ENCODE measurements around the gene CALML6.

The CALML6 gene

DNA sequence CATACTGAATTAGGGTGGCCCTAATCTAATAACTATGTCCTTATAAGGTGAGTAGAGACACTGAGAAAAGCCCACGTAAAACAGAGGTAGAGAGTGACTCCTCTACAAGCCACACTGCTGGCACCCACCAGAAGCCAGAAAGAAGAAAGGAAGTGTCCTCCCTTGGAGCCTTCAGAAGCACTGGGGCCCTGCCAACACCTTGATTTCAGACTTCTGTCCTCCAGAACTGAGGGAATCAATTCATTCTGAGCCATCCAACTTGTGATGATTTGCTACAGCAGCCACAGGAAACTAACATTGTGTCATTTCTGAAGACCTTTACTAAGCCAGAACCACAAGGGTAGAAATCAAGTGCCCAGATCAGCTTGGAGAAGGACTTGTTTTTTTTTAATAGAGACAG is 39.1 kb upstream of the CALML6 start:
- no peak overlapping the region for H3K4me3 ChIP-seq (ENCODE audit: low read depth, low read length)
- in situ Hi-C loops (cut with HindIII; ENCODE audit: low sequenced_read_pairs) = no loop called here
- TF ChIP-seq CTCF (IDR thresholded peaks at IDR 0.05; ENCODE audit: low read depth, low read length) = no peak
- DNase-seq (ENCODE audit: low read depth, low spot score) = no peak

- in situ Hi-C loops (cut with HindIII; ENCODE audit: low sequenced_read_pairs) = no loop called here
- H3K4me3 ChIP-seq (ENCODE audit: low read depth, low read length) = no peak overlapping the region
- DNase-seq (ENCODE audit: low read depth, low spot score) = no peak
- TF ChIP-seq CTCF (IDR thresholded peaks at IDR 0.05; ENCODE audit: low read depth, low read length) = no peak
Measured at GRCh38 chr1:1876335-1876930, 38.6 kb upstream of the CALML6 start.

DNA sequence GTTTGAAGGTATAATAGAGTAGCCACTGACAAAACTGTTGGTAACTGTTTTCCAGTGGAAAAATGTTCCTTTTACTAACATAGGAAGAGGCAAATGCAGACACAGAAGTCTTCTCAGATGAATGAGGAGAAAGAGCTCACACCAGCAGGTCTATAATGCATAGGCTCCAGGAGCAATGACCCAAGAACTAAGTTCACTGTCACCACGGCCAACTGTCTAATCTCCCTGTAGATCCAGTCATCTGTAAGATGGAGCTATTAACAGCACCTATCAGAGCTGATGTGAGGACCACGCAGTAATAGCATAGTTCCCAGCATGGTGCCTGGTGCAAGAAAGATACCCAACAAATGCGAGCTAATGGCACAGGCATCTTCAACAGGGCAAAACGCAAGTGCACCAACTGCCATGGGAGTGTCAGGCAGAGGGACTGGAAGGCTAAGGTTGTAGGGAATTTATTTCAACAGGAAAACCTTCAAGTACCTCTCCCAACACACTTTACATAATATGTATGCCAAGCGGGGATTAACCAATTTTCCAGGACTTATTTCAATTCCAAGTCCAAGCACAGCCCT is 37.1 kb upstream of the CALML6 start:
- no peak overlapping the region for H3K4me3 ChIP-seq (ENCODE audit: low read depth, low read length)
- in situ Hi-C loops (cut with HindIII; ENCODE audit: low sequenced_read_pairs) = no loop called here
- TF ChIP-seq CTCF (IDR thresholded peaks at IDR 0.05; ENCODE audit: low read depth, low read length) = no peak
- no peak for DNase-seq (ENCODE audit: low read depth, low spot score)

DNA sequence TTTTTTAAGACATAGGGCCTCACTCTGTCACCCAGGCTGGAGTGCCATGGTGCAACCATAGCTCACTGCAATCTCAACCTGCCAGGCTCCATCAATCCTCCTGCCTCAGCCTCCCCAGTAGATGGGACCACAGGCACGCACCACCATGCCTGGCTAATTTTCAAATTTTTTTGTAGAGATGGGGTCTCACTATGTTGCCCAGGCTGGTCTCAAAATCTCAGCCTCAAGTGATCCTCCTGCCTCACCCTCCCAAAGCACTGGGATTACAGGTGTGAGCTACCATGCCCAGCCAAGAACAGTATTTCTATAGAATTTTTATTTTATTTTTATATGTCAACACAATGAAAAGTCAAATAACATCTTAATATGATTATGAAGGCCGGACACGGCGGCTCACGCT is 35.1 kb upstream of the CALML6 start:
- no peak for TF ChIP-seq CTCF (IDR thresholded peaks at IDR 0.05; ENCODE audit: low read depth, low read length)
- no peak for DNase-seq (ENCODE audit: low read depth, low spot score)
- in situ Hi-C loops (cut with HindIII; ENCODE audit: low sequenced_read_pairs) = no loop called here
- no peak overlapping the region for H3K4me3 ChIP-seq (ENCODE audit: low read depth, low read length)

- in situ Hi-C loops (cut with HindIII; ENCODE audit: low sequenced_read_pairs) = no loop called here
- H3K4me3 ChIP-seq (ENCODE audit: low read depth, low read length) = no peak overlapping the region
- DNase-seq (ENCODE audit: low read depth, low spot score) = no peak
- TF ChIP-seq CTCF (IDR thresholded peaks at IDR 0.05; ENCODE audit: low read depth, low read length) = no peak
Measured at GRCh38 chr1:1880617-1881312, 34.3 kb upstream of the CALML6 start.

GRCh38 chr1:1881727-1882126 is 33.3 kb upstream of the CALML6 start:
- TF ChIP-seq CTCF (IDR thresholded peaks at IDR 0.05; ENCODE audit: low read depth, low read length) = no peak
- in situ Hi-C loops (cut with HindIII; ENCODE audit: low sequenced_read_pairs) = no loop called here
- DNase-seq (ENCODE audit: low read depth, low spot score) = no peak
- H3K4me3 ChIP-seq (ENCODE audit: low read depth, low read length) = no peak overlapping the region

All from astrocyte of the spinal cord (primary cell).